ENCODE measurements around the gene NGB.
"Not testable (repeated sequence)": the region's sequence is repeated elsewhere in the genome, so short reads cannot be mapped to it uniquely, and the experiment has no call there.

NGB gene, protein sequence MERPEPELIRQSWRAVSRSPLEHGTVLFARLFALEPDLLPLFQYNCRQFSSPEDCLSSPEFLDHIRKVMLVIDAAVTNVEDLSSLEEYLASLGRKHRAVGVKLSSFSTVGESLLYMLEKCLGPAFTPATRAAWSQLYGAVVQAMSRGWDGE

DNA sequence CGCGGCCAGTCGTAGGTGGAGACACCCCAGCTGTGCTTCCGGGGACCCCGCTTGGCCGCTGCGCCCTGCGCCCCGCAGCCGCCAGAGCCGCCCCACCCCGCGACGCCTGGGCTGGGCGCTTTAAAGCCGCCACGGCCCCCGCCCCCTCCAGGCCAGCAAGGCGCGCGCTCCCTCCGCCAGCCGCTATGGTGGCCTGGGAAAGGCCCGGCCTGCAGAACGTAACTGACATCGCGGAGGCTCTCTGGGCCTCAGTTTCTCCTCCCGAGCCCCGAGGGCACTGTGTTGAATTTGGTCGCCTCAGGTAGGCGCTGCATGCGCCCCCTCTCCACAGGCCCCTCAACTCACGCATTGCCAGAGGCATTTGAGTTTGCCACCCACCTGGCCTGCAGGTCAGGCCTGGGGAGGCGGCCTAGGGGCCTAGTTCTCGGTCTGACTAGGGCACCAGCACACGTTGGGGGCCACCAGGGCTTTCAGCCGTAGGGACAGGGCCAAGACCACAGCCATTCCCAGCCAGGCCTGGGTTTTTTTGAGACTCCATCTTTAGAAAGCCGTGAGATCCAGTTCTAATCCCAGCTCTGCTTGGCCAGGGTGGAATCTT lies at the start of gene NGB:
TSS of gene NGB (minus strand) at position 94 of the 598 bp plus-strand sequence. CDS start 269 bp downstream, outside the sequence.
- DNase-seq: no peak

DNA sequence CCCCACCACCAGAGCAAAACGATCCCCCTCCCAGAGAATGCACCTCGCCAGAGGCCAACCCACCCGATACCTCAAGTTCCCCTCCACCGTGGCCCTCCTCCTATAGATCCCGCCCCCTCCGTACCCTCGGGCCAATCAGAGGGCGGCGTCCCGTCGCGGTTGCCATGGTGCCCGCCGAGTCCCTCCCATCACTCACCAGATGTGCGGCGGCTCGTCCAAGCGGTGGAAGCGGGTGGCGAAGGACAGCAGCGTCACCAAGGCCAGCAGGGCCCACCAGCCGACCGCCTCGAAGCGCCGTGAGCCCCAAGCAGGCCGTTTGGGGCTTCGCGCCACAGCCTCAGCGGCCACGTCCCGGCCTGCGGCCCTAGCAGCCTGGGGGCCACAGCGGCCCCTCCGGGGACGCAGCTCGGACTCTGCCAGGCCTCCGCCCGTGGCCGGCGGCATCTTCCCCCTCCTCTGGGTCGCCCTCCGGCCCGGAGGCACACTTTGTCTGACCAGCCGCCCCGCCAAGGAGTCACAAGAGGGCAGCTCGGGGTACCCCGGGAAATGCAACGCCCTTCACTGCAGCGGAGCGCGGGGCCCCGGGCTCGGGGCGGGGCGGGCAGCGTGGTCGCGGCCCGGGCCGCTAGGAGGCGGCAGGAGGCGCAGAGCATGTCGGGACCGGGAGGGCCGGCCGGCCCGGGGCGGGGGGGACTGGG lies 49.4 kb upstream of the NGB start, which contains the start of gene POMT2:
TSS of gene POMT2 (minus strand) at position 646 of the 698 bp plus-strand sequence. CDS start at position 444, 202 bp downstream.
- DNase-seq: peak; percentile 77 to 86

DNA sequence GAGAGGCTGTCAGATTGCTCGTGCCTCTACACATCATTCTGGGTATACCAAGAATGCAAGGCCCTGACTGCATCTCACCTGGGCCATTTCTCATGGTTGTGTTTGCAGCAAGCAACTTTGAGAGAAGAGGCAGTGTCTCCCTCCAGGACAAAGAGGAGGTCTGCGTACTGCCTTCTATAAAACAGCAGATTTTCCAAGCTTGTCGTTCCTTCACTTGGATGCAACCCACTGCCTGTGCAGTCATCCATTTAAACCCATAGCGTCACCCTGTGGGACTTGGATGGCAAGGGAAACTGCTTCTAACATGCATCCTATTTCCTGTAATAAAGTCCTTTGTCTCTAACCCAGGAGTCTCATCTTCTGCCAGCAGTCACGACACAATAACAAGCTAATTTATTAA lies 48.4 kb upstream of the NGB start:
- DNase-seq: no peak

DNA sequence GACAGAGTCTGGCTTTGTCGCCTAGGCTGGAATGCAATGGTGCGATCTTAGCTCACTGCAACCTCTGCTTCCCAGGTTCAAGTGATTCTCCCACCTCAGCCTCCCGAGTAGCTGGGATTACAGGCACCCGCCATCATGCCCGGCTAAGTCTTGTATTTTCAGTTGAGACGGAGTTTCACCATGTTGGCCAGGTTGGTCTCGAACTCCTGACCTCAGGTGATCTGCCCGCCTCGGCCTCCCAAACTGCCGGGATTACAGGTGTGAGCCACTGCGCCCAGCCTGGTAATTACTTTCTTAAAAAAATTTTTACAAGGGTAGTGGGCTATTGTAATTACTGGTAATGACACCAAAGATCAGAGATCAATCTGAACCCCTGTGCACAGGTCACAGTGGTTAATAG lies 47.8 kb upstream of the NGB start:
- not testable (repeated sequence) for DNase-seq

DNA sequence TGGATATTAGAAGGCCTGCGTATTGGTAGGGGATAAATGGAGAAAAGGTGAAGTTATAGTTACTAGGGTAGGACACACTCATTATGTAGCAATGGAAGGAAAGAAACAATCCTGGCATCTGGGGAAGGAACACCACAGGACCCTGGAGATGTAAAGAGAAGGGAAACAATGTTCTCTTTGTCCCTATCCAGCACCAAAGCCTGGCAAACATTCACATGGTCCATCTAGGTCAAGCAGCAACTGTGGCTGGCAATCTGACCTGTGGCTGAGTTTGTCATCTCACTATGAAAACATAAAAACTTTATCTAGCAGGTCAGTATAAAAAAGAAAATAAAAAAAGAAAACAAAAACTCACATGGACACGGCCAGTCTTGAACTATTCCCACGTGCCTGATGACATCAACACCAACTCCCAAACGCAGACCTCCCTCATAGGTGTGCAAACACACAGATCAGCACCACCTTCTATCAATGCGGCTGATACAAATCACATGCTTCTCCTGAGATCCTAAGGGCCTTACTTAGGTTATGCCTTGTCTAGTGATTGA lies 47.1 kb upstream of the NGB start:
- no peak for DNase-seq

DNA sequence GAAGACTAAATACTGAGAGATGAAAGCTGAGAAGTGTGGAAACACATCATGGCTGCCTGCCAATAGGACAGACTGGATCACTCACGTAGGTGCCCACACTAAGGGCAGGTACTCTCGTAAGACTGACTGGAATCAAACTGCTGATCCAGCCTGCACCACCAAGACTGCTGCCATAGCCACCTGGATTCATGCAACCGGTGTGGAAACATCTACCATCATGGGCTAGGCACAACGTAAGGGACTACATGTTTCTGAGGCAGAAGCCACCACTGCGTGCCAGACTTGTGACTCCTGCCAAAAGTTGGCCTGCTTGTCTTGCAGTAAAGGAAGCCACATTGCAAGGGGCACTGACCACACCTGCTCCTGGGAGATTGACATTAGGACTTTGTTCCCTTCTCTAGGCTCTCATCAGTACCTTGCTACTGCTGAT lies 45.9 kb upstream of the NGB start:
- DNase-seq: no peak

DNA sequence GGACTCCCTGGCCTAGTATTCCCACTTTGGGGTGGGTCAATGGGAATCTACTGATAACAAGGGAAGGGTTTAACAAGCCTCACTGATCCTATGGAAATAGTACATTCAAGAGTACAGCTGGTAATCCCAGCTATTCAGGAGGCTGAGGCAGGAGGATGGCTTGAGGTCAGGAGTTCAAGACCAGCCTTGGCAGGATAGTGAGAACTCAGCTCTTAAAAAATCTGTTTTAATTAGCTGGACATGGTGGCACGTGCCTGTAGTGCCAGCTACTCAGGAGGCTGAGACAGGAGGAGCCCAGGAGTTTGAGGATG lies 45.1 kb upstream of the NGB start:
- no peak for DNase-seq

DNA sequence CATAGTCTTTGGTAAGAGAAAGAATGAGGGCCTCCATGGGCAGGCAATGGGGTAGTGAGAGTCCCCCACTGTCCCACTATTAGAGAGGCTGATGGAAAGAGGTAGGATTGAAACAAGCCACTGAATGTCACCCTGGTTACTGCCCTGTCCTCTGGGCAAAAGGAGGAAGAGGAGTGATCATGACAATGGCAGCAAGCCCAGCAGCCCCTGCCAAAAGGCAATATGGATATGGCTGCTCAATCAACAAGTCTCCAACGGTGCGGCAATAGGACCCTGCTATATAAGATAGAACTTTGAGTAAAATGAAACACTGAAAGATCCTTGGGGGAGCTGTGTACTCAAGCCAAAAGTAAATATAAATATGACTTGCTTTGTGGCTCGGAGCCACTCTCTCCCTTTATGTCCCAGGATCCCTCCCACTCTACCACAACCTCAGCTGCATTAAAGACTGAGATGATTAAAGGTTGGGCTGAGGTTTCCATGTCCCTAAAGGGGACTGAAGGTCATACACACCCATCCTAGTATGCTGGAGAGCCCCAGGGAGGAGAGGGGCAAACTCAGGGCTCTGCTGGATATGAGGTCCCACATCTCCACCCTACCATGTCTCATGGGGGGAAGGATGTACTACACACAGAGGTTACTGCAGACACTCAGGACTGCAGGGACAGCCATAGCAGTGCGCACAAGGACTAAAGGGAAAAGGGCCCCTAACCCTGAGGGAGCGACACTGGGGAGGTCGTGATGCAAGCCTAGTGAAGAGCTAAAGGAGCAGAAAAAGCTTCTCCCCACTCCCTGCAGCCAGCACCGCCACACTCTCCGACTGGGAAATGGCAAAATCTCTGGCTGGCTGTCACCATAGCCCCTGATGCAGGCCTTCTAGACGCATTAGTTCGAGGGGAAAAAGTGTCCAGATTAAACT lies 43.8 kb upstream of the NGB start:
- DNase-seq: no peak

DNA sequence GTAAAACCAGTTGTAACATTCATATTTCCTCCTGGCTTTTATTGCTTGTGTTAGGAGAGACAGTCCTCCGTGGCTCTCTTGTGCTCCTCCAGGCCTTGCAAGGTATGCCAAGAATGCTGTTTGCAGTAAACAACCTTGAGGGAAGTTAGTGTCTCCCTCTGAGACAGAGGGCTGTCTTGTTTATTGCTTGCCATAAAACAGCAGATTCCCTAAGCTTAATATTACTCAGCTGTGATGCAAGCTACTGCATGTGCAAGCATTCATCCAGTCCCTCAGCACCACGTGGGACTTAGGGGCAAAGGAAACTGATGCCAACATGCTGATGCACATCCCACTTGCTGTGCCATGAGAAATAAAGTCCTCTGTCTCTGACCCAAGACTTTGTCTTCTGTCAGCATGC lies 43.0 kb upstream of the NGB start:
- no peak for DNase-seq

DNA sequence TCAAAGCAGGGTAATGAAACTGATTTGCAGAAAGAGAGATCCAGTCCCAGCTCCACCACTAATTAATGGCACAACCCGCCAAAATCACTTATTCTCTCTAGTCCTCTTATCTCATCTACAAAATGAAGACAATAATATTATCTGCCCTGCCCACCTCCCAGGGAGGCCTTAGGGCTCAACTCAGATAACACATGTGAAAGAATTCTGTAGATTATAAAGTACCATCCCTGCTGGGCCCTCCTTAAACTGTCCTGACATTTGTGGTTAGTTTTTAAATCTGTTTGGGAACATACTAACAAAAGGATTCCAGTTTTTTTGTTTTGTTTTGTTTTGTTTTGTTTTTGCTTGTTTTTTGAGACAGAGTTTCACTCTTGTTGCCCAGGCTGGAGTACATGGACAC lies 42.4 kb upstream of the NGB start:
- DNase-seq: no peak

DNA sequence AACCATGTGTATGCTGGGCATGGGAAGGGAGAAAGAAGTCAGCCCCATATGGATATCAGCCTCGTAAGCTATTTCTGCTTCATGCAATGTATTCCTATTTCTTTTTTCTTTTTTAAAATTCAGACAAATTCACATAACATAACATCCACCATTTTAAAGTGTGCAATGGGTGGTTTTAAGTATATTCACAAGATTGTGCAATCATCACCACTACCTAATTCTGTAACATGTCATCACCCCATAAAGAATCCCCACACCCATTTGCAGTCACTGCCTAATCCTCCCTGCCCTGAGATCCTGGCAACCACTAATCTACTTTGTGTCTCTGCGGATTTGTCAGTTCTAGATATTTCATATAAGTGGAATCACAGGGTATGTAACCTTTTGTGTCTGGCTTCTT lies 40.2 kb upstream of the NGB start:
- no peak for DNase-seq

DNA sequence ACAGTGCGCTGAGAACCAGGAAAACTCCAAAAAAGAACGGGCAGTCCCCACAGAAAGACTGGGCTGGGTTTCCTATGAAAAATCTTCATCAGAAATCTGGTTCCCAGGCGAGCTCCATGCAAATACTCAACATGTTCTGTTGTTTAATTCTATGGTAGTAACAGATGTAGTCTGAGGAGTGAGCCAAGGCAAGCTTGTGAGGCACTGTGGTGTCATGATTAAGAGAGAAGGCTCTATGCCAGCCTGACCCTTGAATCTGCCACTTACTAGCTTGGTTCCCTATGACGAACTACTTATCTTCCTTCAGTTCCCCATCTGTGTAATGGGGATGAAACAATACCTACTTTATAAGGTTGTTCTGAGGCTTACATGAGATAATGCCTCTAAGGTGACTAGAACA lies 39.0 kb upstream of the NGB start:
- DNase-seq: no peak

DNA sequence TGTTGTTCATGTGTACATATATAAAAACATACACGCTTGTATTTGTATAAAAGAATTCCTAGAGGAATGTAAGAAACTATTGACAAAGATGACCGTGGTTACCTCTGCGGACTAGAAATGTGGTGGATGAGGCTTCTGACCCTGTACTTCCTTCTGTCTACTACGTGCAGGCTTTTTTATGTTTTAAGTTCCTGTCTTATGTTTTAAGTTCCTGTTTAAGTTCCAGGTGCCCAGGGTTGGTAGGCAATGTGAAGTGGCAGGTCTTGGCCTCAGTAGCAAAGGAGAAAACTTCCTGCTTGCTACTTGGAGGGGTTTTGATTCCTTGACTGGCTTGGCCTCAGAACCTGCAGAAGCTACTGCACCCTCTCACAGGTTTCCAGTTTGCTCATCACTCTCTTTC lies 38.1 kb upstream of the NGB start:
- DNase-seq: no peak

DNA sequence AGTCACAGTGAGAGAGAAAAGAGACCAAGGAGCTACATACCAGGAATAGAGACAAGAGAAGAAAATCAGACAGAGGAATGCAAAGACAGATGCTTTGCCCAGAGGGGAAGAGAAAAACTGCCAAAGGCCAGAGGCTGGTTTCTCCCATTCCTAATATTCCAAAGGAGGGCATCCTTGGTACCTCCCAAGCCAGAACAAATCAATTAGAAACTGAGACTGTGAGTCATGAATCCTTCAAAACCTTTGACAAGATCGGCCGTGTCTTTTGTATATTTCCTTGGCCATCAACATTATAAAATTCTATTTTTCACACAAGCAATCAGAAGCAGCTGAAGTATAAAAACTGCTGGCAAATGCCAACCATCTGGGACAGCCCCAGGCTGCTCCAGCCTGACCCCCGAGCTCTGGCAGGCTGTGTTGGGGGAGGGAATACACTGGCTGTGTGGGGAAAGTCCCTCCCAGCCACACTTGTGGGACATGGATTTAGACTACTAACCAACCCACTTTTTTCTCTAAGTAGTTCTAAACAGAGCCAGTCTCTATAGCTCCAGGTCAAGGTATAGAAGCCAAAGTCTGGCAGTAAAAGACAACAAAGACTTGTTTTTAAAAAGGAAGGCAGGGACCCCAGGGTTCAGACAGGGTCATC lies 36.0 kb upstream of the NGB start:
- DNase-seq: no peak

DNA sequence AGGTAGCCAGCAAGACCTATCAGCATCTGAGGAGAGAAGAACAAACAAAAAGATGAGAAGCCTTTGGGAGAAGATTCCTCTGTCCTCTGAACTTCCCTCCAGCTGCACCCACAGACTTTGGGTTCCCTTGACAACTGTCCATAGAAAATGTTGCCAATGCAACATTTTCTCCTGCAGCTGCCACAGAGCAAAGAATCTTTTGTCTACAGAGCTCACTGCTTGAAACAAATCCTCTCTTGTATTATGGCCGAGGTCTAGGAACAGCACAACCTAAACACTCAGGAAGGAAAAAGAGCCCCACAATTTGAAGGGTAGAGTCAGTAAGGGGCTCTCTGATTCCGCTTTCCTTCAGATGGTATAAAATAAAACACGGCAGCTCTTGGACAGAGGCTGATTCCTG lies 35.4 kb upstream of the NGB start:
- DNase-seq: no peak

DNA sequence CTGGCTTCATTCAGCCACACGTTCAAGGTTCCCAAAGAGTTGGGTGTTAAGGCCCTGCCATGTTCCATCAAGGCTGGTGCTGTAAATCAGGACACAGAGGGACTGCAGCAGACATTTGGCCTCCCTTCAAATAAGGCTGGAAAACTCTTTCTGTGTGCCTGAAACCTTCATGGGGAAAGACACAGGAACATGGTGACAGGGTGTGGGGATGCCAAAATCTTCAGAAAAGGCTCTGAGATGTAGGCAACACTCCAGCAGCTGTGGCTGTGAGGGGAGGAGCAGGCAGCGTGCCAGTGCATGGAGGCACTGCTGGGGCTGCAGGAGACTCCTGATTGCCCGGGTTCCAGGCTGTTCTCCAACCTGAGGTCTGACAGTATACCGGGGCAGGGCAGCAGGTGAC lies 34.7 kb upstream of the NGB start:
- DNase-seq: no peak

DNA sequence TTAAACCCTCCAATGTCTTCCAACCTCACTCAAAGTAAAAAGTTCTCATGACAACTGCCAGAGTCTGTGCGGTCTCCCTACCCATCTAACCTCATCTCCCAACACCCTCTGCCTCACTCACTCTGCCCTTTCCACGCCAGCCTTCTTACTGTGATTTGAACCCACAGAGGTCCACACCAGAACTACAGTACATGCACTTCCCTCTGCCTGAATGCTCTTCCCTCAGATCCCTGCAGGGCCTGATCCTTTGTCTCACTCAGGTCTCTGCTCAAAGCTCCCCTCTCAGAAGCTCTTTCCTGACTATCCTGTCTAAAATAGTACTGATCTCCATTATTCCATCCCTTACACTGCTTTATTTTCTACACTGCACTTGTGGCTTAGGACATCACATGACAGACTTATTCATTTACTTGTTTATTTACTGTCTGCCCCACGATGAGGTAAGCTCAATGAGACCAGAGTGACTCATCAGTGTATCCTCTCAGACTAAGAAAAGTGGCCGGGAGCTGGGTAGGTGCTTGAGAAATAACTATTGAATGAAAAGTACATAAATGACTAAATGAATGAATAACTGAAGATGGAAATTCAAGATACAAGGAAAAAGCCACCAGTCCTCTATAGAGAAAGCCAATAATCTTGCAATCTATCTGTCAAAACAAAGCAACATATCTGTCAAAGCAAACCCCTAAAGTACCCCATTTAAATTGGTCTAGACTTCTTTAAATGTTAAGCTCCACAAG lies 32.6 kb upstream of the NGB start:
- peak; percentile 17 to 46 for DNase-seq

DNA sequence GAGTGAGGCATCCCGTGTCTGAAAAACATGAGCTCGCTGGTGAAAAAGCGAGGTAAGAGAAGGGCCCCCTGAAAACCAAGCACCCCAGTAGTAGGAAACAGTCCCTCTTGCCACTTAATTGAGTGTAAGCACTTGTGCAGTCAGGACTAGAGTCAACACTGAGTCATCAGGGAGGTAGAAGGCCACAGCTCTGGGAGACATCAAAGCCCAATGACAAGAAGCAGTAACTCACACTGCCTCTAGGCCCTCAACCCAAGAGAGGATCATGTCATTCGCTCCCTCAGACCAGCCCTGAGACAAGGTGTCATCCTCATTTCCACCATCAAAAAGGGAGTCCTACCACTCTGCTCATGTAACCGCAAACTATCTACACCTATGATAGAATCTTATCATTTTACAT lies 31.9 kb upstream of the NGB start:
- DNase-seq: no peak

DNA sequence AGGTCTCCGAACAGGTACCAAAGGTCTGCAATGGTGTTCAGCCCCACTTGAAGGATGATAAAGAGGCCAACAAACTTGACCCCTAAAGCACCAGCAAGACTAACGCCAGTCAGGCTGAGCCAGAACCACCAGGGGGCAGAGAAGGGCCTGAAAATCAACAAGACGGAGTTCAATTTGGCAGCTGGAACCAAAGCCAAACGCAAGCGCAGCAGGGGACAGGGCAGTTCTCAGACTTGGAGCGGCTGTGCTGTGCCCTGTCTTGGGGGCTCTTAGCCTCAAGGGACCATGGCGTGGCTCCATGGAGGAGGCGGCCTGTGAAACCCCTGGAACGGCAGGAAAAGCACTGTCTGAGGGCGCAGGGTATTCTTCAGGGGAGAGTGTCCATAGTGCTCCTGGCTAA lies 30.1 kb upstream of the NGB start:
- DNase-seq: peak; percentile 65 to 66

DNA sequence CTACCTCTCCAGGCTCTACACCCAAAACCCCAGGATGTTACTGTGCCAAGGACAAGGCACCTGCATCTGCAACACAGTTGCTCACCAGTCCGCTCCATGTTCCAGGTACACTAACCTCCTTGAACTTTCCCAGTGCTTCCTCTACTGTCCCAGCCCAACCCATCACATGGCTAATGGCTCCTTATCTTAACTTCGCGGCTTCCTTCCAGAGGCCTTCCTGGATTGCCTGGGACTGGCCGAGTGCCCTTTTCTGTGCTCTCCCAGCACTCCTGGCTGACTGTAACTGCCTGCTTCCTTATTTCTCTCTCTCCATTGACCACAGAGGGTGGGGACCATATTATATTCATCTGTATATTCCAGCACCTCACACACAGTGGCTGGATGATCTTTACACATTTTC lies 28.8 kb upstream of the NGB start:
- DNase-seq: no peak

DNA sequence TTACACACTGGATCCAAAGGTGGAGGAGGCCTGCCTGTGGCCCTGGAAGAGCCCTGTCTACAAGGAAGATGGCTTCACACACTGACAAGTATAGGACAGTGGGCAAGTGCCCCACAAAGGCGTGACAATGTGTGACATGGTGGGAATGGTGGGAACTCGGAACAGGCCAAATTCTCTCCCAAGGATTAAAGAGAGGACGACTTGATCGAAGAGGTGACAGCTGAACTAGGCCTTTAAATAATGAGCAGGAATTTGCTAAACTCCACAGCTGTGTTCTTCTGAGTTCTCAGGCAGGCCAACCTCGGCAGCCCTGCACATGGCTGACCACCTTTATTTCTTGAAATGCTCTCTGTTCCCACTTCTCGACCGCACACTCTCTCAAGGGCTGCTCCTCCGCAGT lies 25.9 kb upstream of the NGB start:
- no peak for DNase-seq

DNA sequence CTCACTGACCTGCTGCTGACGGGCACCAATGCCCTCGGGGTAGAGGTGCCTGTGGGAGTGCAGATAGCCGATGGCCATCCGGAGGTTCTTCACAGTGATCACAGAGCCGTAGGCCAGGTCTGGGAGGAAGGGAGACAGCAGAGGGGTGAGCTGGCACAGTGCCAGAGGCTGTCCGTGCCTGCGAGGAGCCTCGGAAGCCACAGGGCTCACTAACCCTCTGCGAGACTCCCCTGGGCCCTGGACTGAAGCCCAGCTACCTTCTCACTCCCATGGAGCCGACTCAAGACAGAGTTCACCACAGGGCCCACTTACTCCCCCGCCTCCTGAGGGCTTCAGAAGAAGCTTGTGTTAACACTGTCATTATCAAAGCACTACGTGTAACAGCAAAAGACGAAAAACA lies 25.1 kb upstream of the NGB start:
- no peak for DNase-seq
